MCF 10A (cell line): ENCODE data around the gene TMEM220. TPM values are rescaled to one million over a fixed set of nuclear protein-coding genes. Genes with fewer than 3 reads are reported as not detected.
A peak's percentile ranks its signal among the peaks of the same experiment; 100 is the strongest.

ENCODE experiments used
- BruUV-seq: library from RNA; stranded (reverse); fragments of 400-500 nt; replicated peaks from 2 replicates; lab custom pipeline; 2021; lab: Mats Ljungman, UMichigan
- CTCF ChIA-PET: fragments of 300-600 bp; sonication (Branson Sonifier 250); formaldehyde crosslinking; extraction: SDS; loops from one replicate; lab custom pipeline; 2021; ENCODE audit warnings: antibody characterized with exemption, inconsistent platforms; lab: Yijun Ruan, JAX
- POLR2A ChIA-PET: fragments of 300-600, 350-650 bp; sonication (Branson Sonifier 250); formaldehyde crosslinking; extraction: SDS; loops from one replicate; lab custom pipeline; 2020; ENCODE audit warnings: antibody characterized with exemption, inconsistent platforms; lab: Yijun Ruan, JAX
- DNase-seq: peaks from one replicate; pipeline ENCODE4 v3.0.0-alpha.2; 2018; ENCODE audit not compliant: unreplicated experiment
- H3K27ac Mint-ChIP-seq: one replicate; pipeline ENCODE4 v1.8.0; 2022; ENCODE audit warnings: mild to moderate bottlenecking, low read depth, mixed read lengths; ENCODE audit not compliant: unreplicated experiment
- H3K27me3 Mint-ChIP-seq: one replicate; pipeline ENCODE4 v1.8.0; 2022; ENCODE audit warnings: mixed read lengths; ENCODE audit not compliant: insufficient read depth, unreplicated experiment
- H3K36me3 Mint-ChIP-seq: one replicate; pipeline ENCODE4 v1.8.0; 2022; ENCODE audit warnings: mild to moderate bottlenecking, moderate library complexity, mixed read lengths; ENCODE audit not compliant: insufficient read depth, unreplicated experiment
- H3K4me1 Mint-ChIP-seq: one replicate; pipeline ENCODE4 v1.8.0; 2022; ENCODE audit warnings: mixed read lengths; ENCODE audit not compliant: insufficient read depth, unreplicated experiment
- H3K4me3 Mint-ChIP-seq: one replicate; pipeline ENCODE4 v1.8.0; 2022; ENCODE audit warnings: mild to moderate bottlenecking, moderate library complexity, mixed read lengths; ENCODE audit not compliant: unreplicated experiment
- H3K9me3 Mint-ChIP-seq: one replicate; pipeline ENCODE4 v1.8.0; 2022; ENCODE audit warnings: mixed read lengths; ENCODE audit not compliant: unreplicated experiment
- CTCF ChIP-seq: fragments of 200-600 bp; IDR thresholded peaks from one replicate; pipeline ENCODE4 v1.8.0; 2022; ENCODE audit warnings: antibody characterized with exemption, mild to moderate bottlenecking; ENCODE audit not compliant: unreplicated experiment
- intact Hi-C: fragments of 100-400 bp; cut with micrococcal nuclease; formaldehyde crosslinking; loops from 2 replicates; pipeline ENCODE4 v1.14.1; 2022
- total RNA-seq: library from RNA; stranded (reverse); gene quantifications from 2 replicates; pipeline ENCODE4 v1.2.3, GENCODE V29; 2022

The TMEM220 gene
- total RNA-seq, 1 experiment from 2014 or later = 1.1 TPM

- TF ChIP-seq CTCF = no peak
- POLR2A ChIA-PET = no interaction called here
- H3K4me3 Mint-ChIP-seq = no peak overlapping the region
- intact Hi-C loops = no loop called here
- CTCF ChIA-PET = interaction anchor here (1.9 to 2.6 kb wide), 2 partner anchors 101 to 401 kb away, joined by 9 to 13 read pairs; no protein-coding TSS in a partner anchor
- no peaks in the 10 kb centered on the region for H3K36me3 Mint-ChIP-seq
- peaks cover 77% of the 10 kb centered on the region for H3K27me3 Mint-ChIP-seq
- H3K4me1 Mint-ChIP-seq = peaks cover 5% of the 10 kb centered on the region
- DNase-seq = peak; percentile 40
- H3K9me3 Mint-ChIP-seq = no peaks in the 10 kb centered on the region
- no TSS peak for BruUV-seq
- no peak overlapping the region for H3K27ac Mint-ChIP-seq
Observed at GRCh38 chr17:10743316-10744009, 13.6 kb upstream of the TMEM220 start.

- intact Hi-C loops = no loop called here
- H3K4me1 Mint-ChIP-seq = peaks cover 5% of the 10 kb centered on the region
- peaks cover 78% of the 10 kb centered on the region for H3K27me3 Mint-ChIP-seq
- no peaks in the 10 kb centered on the region for H3K36me3 Mint-ChIP-seq
- no peak overlapping the region for H3K27ac Mint-ChIP-seq
- no peak overlapping the region for H3K4me3 Mint-ChIP-seq
- POLR2A ChIA-PET = no interaction called here
- CTCF ChIA-PET = interaction anchor here (0.7 to 2.7 kb wide), 7 partner anchors 11 to 1196 kb away, joined by 3 to 13 read pairs (median 5); no protein-coding TSS in a partner anchor
- H3K9me3 Mint-ChIP-seq = no peaks in the 10 kb centered on the region
- DNase-seq = no peak
- no peak for TF ChIP-seq CTCF
- no TSS peak for BruUV-seq
Observed at GRCh38 chr17:10742431-10742830, 12.6 kb upstream of the TMEM220 start.

GRCh38 chr17:10741416-10742135 is 11.8 kb upstream of the TMEM220 start:
- intact Hi-C loops = no loop called here
- Mint-ChIP-seq H3K9me3 (no peaks in the 10 kb centered on the region), H3K4me1 (peaks cover 10% of the 10 kb centered on the region), H3K36me3 (no peaks in the 10 kb centered on the region), H3K27me3 (peaks cover 81% of the 10 kb centered on the region), H3K27ac (no peak overlapping the region), H3K4me3 (no peak overlapping the region)
- no peak for TF ChIP-seq CTCF
- ChIA-PET CTCF (interaction anchor here (0.6 to 2.7 kb wide), 9 partner anchors 10 to 1197 kb away, joined by 3 to 13 read pairs (median 4); no protein-coding TSS in a partner anchor), POLR2A (interaction anchor here (0.7 kb wide), 1 partner anchor 7 kb away, joined by 4 read pairs; no protein-coding TSS in a partner anchor)
- no TSS peak for BruUV-seq
- DNase-seq = no peak

- peaks cover 10% of the 10 kb centered on the region for H3K4me1 Mint-ChIP-seq
- TF ChIP-seq CTCF = no peak
- no peak overlapping the region for H3K27ac Mint-ChIP-seq
- DNase-seq = no peak
- H3K9me3 Mint-ChIP-seq = no peaks in the 10 kb centered on the region
- CTCF ChIA-PET = interaction anchor here (0.5 to 2.6 kb wide), 3 partner anchors 52 to 464 kb away, joined by 3 to 10 read pairs (median 3); no protein-coding TSS in a partner anchor
- intact Hi-C loops = loop anchor here (5.0 to 10.0 kb wide), 2 partner anchors 403 to 1245 kb away; no protein-coding TSS in a partner anchor
- POLR2A ChIA-PET = interaction anchor here (0.7 kb wide), 1 partner anchor 1258 kb away, joined by 4 read pairs; the partner anchor contains the start of gene ZNF18
- no TSS peak for BruUV-seq
- no peaks in the 10 kb centered on the region for H3K36me3 Mint-ChIP-seq
- H3K4me3 Mint-ChIP-seq = no peak overlapping the region
- peaks cover 86% of the 10 kb centered on the region for H3K27me3 Mint-ChIP-seq
Observed at GRCh38 chr17:10739386-10739785, 9.6 kb upstream of the TMEM220 start.
